DMS79 treated with DMSO at 0.1 percent for 48 hours (cell line): Measurements from ENCODE around the gene TPPP.

Experiments used
- DNase-seq: peaks from one replicate; lab custom pipeline; 2025; lab: John Stamatoyannopoulos, UW

TPPP gene

GRCh38 chr5:624951-625230, 68.3 kb downstream of the TPPP start:
- DNase-seq, result no peak

- DNase-seq, result no peak
Measured at GRCh38 chr5:624118-624950, 68.8 kb downstream of the TPPP start.

GRCh38 chr5:623531-623930, 69.6 kb downstream of the TPPP start:
- DNase-seq, result no peak

- no peak for DNase-seq
Measured at GRCh38 chr5:622946-623522, 70.1 kb downstream of the TPPP start.

GRCh38 chr5:622359-622758, 70.8 kb downstream of the TPPP start:
- DNase-seq, result no peak

GRCh38 chr5:621341-621761, 71.8 kb downstream of the TPPP start:
- no peak for DNase-seq

GRCh38 chr5:620586-621180, 72.5 kb downstream of the TPPP start:
- DNase-seq, result no peak

- DNase-seq, result no peak
Measured at GRCh38 chr5:620152-620551, 73.0 kb downstream of the TPPP start.

- no peak for DNase-seq
Measured at GRCh38 chr5:619444-619843, 73.7 kb downstream of the TPPP start.

GRCh38 chr5:618450-618849, 74.7 kb downstream of the TPPP start:
- no peak for DNase-seq

GRCh38 chr5:617896-618295, 75.3 kb downstream of the TPPP start:
- DNase-seq, result no peak

- DNase-seq, result no peak
Measured at GRCh38 chr5:616484-617039, 76.6 kb downstream of the TPPP start.

GRCh38 chr5:612498-613424, 80.4 kb downstream of the TPPP start:
- peak; percentile 16 for DNase-seq

- DNase-seq, result peak; percentile 77
Measured at GRCh38 chr5:611731-612486, 81.2 kb downstream of the TPPP start, which contains the start of gene CEP72. Gene CEP72 (plus strand): TSS chr5:612340. CDS start chr5:612362, 22 bp downstream.

- DNase-seq, result no peak
Measured at GRCh38 chr5:610744-611730, 82.1 kb downstream of the TPPP start.

- no peak for DNase-seq
Measured at GRCh38 chr5:610011-610743, 83.0 kb downstream of the TPPP start.
